ENCODE results near the gene FAM111A. TPM values are rescaled to one million over a fixed set of nuclear protein-coding genes. Genes with fewer than 3 reads are reported as not detected.

FAM111A gene
- total and polyA plus RNA-seq, 10 donors, result 28.3 to 130 (median 63.4) TPM

- peak overlapping the region in 7 of 8 donors; percentile 69 to 85 (median 78) for H3K27ac ChIP-seq
- intact Hi-C loops (cut with DNase I; ENCODE audit: low total_unique reads), result loop anchor here (5.0 kb wide), 3 partner anchors 33 to 258 kb away; no protein-coding TSS in a partner anchor
- H3K4me3 ChIP-seq, result peak overlapping the region in 7 of 8 donors; percentile 80 to 96 (median 86)
Observed at GRCh38 chr11:59173964-59174663, 31.5 kb downstream of the FAM111A start.

GRCh38 chr11:59174664-59175033 lies 32.0 kb downstream of the FAM111A start:
- no peak for DNase-seq
- Histone ChIP-seq H3K36me3 (peaks cover 0 to 7% (median 0%) of the 10 kb centered on the region in 6 donors), H3K27me3 (replicated peaks in 1 of 7) (peaks cover 0 to 17% (median 0%) of the 10 kb centered on the region in 7 donors), H3K4me1 (peaks cover 3 to 42% (median 24%) of the 10 kb centered on the region in 6 donors), H3K27ac (peak overlapping the region; percentile 38 to 85 (median 74)), H3K4me3 (no peak overlapping the region), H3K9me3 (peaks cover 0 to 9% (median 3%) of the 10 kb centered on the region in 8 donors)
- WGBS, 5 donors, result 75 to 86% (median 81%) methylated on average over 7 of the region's 7 CpGs
- TF ChIP-seq, protein P1, sequence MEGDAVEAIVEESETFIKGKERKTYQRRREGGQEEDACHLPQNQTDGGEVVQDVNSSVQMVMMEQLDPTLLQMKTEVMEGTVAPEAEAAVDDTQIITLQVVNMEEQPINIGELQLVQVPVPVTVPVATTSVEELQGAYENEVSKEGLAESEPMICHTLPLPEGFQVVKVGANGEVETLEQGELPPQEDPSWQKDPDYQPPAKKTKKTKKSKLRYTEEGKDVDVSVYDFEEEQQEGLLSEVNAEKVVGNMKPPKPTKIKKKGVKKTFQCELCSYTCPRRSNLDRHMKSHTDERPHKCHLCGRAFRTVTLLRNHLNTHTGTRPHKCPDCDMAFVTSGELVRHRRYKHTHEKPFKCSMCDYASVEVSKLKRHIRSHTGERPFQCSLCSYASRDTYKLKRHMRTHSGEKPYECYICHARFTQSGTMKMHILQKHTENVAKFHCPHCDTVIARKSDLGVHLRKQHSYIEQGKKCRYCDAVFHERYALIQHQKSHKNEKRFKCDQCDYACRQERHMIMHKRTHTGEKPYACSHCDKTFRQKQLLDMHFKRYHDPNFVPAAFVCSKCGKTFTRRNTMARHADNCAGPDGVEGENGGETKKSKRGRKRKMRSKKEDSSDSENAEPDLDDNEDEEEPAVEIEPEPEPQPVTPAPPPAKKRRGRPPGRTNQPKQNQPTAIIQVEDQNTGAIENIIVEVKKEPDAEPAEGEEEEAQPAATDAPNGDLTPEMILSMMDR (IDR thresholded peaks at IDR 0.05 in 8 of 11, conservative IDR thresholded peaks at IDR 0.05 in 3 of 11), result no peak
- no peak for TF ChIP-seq POLR2AphosphoS5 (IDR thresholded peaks at IDR 0.05)
- TF ChIP-seq POLR2A (IDR thresholded peaks at IDR 0.05), result no peak
- intact Hi-C loops (cut with DNase I; ENCODE audit: low total_unique reads), result loop anchor here (5.0 kb wide), 3 partner anchors 33 to 258 kb away; no protein-coding TSS in a partner anchor

More at GRCh38 chr11:59173964-59174663, 31.5 kb downstream of the FAM111A start:
- H3K36me3 ChIP-seq, result peaks cover 0 to 7% (median 0%) of the 10 kb centered on the region in 6 donors
- WGBS, 5 donors, result 45 to 62% (median 51%) methylated on average over 5 to 7 of the region's 7 CpGs
- peaks cover 3 to 42% (median 24%) of the 10 kb centered on the region in 6 donors for H3K4me1 ChIP-seq
- peaks cover 0 to 4% (median under 1%) of the 10 kb centered on the region in 8 donors for H3K9me3 ChIP-seq
- TF ChIP-seq POLR2A (IDR thresholded peaks at IDR 0.05), result no peak
- no peak for TF ChIP-seq POLR2AphosphoS5 (IDR thresholded peaks at IDR 0.05)
- TF ChIP-seq, protein P1 (IDR thresholded peaks at IDR 0.05 in 8 of 11, conservative IDR thresholded peaks at IDR 0.05 in 3 of 11), result no peak
- H3K27me3 ChIP-seq (replicated peaks in 1 of 7), result peaks cover 0 to 17% (median 0%) of the 10 kb centered on the region in 7 donors
- no peak for DNase-seq

- TF ChIP-seq, protein P1 (IDR thresholded peaks at IDR 0.05 in 8 of 11, conservative IDR thresholded peaks at IDR 0.05 in 3 of 11), result no peak
- TF ChIP-seq POLR2A (IDR thresholded peaks at IDR 0.05) (no peak), POLR2AphosphoS5 (IDR thresholded peaks at IDR 0.05) (no peak)
- intact Hi-C loops (cut with DNase I; ENCODE audit: low total_unique reads), result no loop called here
- peaks cover 0 to 13% (median 3%) of the 10 kb centered on the region in 8 donors for H3K9me3 ChIP-seq
- peak overlapping the region; percentile 38 to 85 (median 74) for H3K27ac ChIP-seq
- peaks cover 3 to 43% (median 24%) of the 10 kb centered on the region in 6 donors for H3K4me1 ChIP-seq
- H3K27me3 ChIP-seq (replicated peaks in 1 of 7), result peaks cover 0 to 17% (median 0%) of the 10 kb centered on the region in 7 donors
- H3K36me3 ChIP-seq, result peaks cover 0 to 7% (median 0%) of the 10 kb centered on the region in 6 donors
- H3K4me3 ChIP-seq, result no peak overlapping the region
- no peak for DNase-seq
- WGBS, 5 donors, result 67 to 76% (median 70%) methylated on average over 4 of the region's 4 CpGs
Observed at GRCh38 chr11:59175091-59175501, 32.4 kb downstream of the FAM111A start.

- WGBS, 5 donors, result 80 to 95% (median 91%) methylated on average over 7 of the region's 7 CpGs
- H3K4me3 ChIP-seq, result no peak overlapping the region
- H3K27me3 ChIP-seq (replicated peaks in 1 of 7), result peaks cover 0 to 17% (median 0%) of the 10 kb centered on the region in 7 donors
- intact Hi-C loops (cut with DNase I; ENCODE audit: low total_unique reads), result no loop called here
- H3K4me1 ChIP-seq, result peaks cover 3 to 43% (median 23%) of the 10 kb centered on the region in 6 donors
- peaks cover 0 to 7% (median 0%) of the 10 kb centered on the region in 6 donors for H3K36me3 ChIP-seq
- TF ChIP-seq, protein P1 (IDR thresholded peaks at IDR 0.05 in 8 of 11, conservative IDR thresholded peaks at IDR 0.05 in 3 of 11), result no peak
- TF ChIP-seq POLR2AphosphoS5 (IDR thresholded peaks at IDR 0.05) (no peak), POLR2A (IDR thresholded peaks at IDR 0.05) (no peak)
- H3K9me3 ChIP-seq, result peaks cover 0 to 13% (median 3%) of the 10 kb centered on the region in 8 donors
- no peak overlapping the region for H3K27ac ChIP-seq
- no peak for DNase-seq
Observed at GRCh38 chr11:59176330-59176729, 33.7 kb downstream of the FAM111A start.
